ENCODE results near the gene TMEM11.

The TMEM11 gene, protein sequence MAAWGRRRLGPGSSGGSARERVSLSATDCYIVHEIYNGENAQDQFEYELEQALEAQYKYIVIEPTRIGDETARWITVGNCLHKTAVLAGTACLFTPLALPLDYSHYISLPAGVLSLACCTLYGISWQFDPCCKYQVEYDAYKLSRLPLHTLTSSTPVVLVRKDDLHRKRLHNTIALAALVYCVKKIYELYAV

DNA sequence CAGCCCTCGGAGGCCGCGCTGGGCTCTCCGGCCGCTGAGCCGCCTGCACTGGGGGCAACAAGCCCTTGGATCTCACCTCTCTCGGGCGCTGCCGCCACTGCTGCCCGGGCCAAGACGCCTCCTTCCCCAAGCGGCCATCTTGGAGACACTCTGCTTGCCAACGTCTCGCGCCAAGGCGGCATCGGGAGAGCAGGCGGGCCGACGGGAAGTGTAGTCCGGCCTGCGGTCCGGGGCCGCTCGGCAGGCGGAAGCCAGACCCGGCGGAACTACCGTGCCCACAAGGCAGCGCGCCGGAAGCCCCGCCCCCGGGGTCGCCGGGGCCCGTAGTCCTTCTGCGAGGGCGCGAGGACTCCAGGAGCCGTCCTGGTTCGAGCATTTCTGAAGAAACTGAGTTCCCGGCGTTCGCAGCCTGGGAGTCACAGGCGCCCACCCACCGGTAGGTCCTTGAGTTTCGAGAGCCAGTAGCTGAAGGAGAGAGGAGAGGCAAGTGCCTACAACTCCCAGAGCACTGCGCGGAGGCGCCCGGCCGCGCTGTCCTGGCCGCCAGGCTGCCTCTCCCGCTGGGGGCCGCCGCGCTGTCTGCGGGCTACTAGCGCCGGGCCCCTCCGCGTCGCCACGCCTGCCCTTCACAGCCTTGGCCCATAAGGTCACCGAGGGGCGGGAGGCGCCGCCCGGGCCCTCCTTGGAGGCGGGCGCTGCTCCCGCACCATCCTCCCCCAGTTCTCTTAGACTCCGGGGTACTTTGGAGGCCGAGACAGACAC lies at the start of gene TMEM11:
TMEM11 (minus strand) TSS at position 147 of the 762 bp plus-strand sequence; CDS start at position 138, 9 bp downstream.
- Mint-ChIP-seq H3K9me3 (no peaks in the 10 kb centered on the region), H3K27ac (peak within 1 kb of the TSS; percentile 98), H3K4me3 (peak within 1 kb of the TSS; percentile 90 to 96), H3K27me3 (no peaks in the 10 kb centered on the region), H3K4me1 (peaks cover 23 to 50% of the 10 kb centered on the region in 2 donors), H3K36me3 (peaks cover 15 to 21% of the 10 kb centered on the region in 2 donors)
- DNase-seq = peak; percentile 95
- ATAC-seq (replicated peaks) = peak; percentile 92 to 94

DNA sequence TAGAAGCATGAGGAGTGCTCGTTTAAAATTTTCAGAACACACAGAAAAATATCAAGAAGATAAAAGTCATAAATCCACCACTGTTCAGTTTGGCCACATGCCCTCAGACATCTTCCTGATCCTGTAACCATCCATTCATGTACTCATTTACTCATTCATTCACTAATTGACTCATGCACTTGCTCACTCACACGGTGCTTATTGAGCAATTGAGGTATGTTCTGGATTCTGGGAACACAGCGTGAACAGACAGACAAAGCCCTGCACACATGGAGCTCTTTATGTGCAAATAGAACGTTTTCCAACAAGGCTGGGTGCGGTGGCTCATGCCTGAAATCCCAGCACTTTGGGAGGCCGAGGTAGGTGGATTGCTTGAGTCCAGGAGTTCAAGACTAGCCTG lies 49.4 kb upstream of the TMEM11 start:
- no peak for ATAC-seq (replicated peaks)
- H3K4me1 Mint-ChIP-seq = peaks cover 3 to 18% of the 10 kb centered on the region in 2 donors

DNA sequence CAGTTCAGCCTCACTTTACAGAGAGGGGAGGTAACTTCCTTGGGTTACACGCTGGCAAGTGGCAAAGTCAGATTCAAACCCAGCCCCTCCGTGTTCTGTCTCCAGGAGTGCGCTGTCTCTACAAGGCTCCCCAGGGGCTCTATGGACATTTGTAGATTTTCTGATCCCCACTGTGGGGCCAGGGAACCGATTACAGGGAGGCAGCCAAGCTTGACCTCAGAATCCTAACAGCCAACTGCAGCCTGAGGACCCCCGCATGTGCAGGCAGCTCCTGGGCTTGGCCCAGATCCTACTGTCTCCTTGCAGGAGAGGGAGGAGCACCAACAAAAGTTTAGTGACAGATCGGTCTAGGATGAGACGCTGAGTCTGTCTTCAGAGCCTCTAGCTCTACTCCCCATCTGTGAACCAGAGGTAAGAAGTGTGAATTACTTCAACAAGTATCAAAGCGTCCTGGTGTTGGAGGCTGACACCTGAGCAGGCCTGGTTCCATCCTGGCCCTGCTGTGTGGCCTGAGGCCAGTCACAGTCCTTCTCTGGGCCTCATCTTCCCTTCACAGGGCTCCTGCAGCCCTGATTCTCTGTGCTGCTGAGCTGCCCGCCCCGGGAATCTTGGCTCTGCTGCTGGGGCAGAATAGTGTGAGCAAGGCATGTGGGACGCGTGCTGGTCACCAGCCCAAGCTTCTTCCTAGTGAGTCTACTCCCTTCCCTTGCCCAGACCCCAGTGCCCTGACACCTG lies 48.5 kb upstream of the TMEM11 start:
- no peaks in the 10 kb centered on the region for H3K36me3 Mint-ChIP-seq
- peaks cover 0 to 5% of the 10 kb centered on the region in 2 donors for H3K27me3 Mint-ChIP-seq
- H3K4me3 Mint-ChIP-seq = no peak overlapping the region
- DNase-seq = no peak
- H3K9me3 Mint-ChIP-seq = no peaks in the 10 kb centered on the region
- no peak overlapping the region for H3K27ac Mint-ChIP-seq
- no peak for ATAC-seq (replicated peaks)
- peaks cover 1 to 9% of the 10 kb centered on the region in 2 donors for H3K4me1 Mint-ChIP-seq

More for the DNA sequence above, 49.4 kb upstream of the TMEM11 start:
- no peaks in the 10 kb centered on the region for H3K27me3 Mint-ChIP-seq
- no peaks in the 10 kb centered on the region for H3K9me3 Mint-ChIP-seq
- H3K36me3 Mint-ChIP-seq = no peaks in the 10 kb centered on the region
- peak overlapping the region; percentile 47 for H3K27ac Mint-ChIP-seq
- H3K4me3 Mint-ChIP-seq = no peak overlapping the region
- no peak for DNase-seq

DNA sequence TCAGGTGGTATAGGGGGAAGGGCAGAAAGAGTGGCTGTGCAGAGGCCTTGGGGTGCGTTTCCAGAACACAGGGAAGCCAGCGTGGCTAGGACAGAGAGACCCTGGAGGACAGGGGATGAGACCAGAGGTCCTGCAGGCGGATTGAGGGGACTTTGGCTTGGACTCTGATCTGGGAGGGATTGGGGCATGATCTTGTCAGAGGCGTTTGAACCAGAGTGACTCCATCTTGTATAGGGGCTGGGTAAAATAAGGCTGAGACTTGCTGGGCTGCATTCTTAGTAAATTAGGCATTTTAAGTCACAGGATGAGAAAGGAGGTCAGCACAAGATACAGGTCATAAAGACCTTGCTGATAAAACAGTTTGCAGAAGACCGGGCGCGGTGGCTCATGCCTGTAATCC lies 44.6 kb upstream of the TMEM11 start:
- no peaks in the 10 kb centered on the region for H3K36me3 Mint-ChIP-seq
- no peaks in the 10 kb centered on the region for H3K9me3 Mint-ChIP-seq
- no peak overlapping the region for H3K4me3 Mint-ChIP-seq
- ATAC-seq (replicated peaks) (no peak), DNase-seq (no peak)
- H3K4me1 Mint-ChIP-seq = peaks cover 0 to 2% of the 10 kb centered on the region in 2 donors
- H3K27ac Mint-ChIP-seq = no peak overlapping the region
- H3K27me3 Mint-ChIP-seq = peaks cover 0 to 5% of the 10 kb centered on the region in 2 donors

DNA sequence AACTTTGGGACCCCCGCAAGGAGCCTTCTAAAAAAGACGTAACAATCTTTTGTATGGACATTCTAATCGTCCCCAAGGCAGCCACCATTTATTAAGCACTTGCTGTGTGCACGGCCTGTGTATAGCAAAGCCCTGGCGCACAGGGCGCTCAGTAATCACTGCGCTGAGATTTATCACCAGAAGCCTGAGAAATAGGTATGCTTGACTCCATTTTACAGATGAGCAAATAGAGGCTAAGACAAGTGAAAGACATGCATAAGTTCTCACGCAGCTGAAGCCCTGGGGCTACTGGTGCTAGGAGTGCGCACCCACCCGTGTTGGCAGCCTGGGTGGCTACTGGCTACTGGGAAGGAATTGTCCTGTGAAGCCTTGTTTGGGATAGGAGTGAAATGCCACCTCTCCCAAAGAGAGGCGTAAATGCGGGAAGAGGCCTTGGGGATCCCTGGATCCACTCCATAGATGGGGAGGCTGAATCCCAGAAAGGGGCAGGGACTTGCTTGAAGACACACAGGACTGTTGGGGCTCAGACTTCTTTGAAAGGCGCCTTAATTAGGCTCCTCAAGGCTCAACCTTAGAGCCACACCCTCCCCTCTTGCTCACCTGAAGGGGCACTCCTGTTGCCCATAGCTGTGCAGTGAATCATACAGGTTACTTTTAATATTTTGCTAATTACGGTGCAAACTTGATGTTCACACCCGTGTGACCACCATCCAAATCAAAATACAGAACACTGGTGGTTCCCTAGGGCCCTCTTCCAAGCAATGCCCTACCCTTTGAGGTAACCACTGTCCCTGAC lies 39.9 kb upstream of the TMEM11 start:
- peak overlapping the region; percentile 14 for H3K27ac Mint-ChIP-seq
- peaks cover 0 to 5% of the 10 kb centered on the region in 2 donors for H3K27me3 Mint-ChIP-seq
- ATAC-seq (replicated peaks) (peak; percentile 15 to 17), DNase-seq (no peak)
- H3K36me3 Mint-ChIP-seq = no peaks in the 10 kb centered on the region
- peak overlapping the region; percentile 79 to 85 for H3K4me3 Mint-ChIP-seq
- H3K9me3 Mint-ChIP-seq = no peaks in the 10 kb centered on the region
- peaks cover 17 to 29% of the 10 kb centered on the region in 2 donors for H3K4me1 Mint-ChIP-seq

DNA sequence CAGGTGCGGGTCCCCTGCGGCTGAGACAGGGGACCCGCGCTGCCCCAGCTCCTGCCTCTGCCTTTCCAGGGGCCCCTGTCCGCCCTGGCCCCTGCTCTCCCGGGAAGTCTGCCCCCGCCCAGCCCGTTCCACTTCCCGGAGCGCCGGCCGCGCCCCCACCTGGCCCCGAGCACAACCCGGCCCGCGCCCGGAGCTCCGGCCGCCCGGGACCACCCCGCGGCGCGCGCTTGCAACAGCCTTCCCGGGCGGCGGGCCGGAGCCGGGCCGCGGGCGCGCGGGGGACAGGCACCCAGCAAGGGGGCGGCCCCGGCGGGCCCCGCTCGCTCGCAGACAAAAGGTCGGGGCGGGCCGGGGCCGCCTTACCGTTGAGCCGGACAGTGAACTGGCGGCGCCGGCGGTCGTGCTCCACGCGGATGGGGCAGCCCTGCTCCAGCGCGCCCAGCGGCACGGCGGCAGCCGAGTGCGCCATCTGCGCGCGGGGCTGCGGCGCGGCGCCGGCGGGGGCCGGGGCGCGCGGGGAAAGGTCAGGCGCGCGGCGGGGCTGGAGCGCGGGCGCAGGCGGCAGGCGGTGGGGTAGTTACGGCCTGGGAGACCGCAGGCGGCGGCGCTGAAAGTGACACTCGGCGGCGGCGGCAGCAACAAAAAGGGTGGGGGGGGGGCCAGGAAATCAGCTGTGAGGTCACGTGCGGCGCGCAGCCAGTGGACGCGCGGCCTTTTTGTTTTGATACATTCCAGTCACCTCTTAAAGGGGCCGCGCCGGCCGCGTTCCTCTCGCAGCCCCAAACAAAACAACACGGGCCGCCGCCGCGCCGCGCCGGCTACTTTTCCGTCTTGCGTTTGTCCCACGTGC lies 39.1 kb upstream of the TMEM11 start, which contains the start of gene NATD1:
NATD1 (minus strand) TSS at position 615 of the 850 bp plus-strand sequence; CDS start at position 469, 146 bp downstream.
- peak within 1 kb of the TSS; percentile 14 for H3K27ac Mint-ChIP-seq
- DNase-seq (peak; percentile 58), ATAC-seq (replicated peaks) (peak; percentile 83 to 89)
- no peaks in the 10 kb centered on the region for H3K36me3 Mint-ChIP-seq
- H3K4me3 Mint-ChIP-seq = peak within 1 kb of the TSS; percentile 79 to 85
- H3K9me3 Mint-ChIP-seq = no peaks in the 10 kb centered on the region
- H3K27me3 Mint-ChIP-seq = peaks cover 0 to 5% of the 10 kb centered on the region in 2 donors
- H3K4me1 Mint-ChIP-seq = peaks cover 17 to 29% of the 10 kb centered on the region in 2 donors

DNA sequence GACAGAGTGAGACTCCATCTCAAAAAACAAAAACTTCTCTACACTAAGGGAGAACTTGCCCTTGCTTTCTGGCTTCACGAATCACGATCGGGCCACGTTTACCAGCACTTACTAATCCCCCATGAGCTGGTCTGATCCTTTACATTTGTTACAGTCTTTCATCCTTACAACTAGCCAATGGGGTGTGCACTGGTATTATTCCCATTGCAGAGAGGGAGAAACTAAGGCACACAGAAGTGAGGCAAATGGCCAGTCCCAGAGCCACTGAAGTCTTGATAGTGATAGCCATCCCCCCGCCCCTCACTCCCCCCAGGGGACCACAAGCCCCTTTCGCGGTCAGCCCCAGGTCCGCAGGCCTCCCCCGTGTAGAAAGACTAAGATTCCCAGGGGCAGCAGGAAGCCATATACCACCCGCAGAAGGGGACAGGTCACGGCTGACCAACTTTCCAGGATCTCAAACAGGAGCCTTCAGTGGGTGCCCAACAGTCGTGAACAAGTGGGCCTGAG lies 38.4 kb upstream of the TMEM11 start:
- H3K27me3 Mint-ChIP-seq = no peaks in the 10 kb centered on the region
- DNase-seq (no peak), ATAC-seq (replicated peaks) (no peak)
- H3K27ac Mint-ChIP-seq = no peak overlapping the region
- no peaks in the 10 kb centered on the region for H3K36me3 Mint-ChIP-seq
- no peaks in the 10 kb centered on the region for H3K9me3 Mint-ChIP-seq
- peak overlapping the region; percentile 69 to 85 for H3K4me3 Mint-ChIP-seq
- peaks cover 19 to 29% of the 10 kb centered on the region in 2 donors for H3K4me1 Mint-ChIP-seq

DNA sequence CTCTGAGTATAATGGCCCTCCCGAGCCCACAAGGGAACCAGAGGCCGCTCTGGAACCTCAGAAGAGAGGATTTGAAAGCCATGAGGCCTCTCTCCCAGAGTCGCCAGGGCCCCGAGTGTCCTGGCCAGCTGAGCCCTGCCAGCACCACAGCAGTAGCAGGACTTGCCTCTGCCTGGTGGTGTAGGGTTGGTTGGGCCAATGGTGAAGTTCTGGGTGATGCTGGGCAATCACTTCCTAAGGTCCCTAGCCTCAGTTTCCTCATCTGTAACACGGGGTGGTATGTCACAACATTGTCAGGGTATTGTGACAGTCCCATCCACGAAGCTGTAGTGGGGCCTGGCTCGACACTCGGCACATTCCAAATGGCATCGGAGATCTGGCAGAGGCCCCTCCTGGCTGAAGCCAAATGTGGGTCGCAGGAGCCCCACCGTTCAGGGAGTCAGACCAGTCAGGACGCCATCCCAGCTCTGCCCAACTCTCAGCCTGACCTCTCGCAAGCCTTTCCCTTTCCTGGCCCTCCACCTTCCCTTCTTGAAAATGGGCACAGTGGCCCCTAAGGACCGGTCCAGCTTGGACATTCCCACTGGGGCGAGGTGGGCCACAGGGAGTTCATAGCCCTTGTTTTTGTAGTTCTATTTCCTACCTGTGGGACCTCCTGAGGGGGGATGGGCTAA lies 37.5 kb upstream of the TMEM11 start:
- H3K4me1 Mint-ChIP-seq = peaks cover 19 to 29% of the 10 kb centered on the region in 2 donors
- no peak for ATAC-seq (replicated peaks)

DNA sequence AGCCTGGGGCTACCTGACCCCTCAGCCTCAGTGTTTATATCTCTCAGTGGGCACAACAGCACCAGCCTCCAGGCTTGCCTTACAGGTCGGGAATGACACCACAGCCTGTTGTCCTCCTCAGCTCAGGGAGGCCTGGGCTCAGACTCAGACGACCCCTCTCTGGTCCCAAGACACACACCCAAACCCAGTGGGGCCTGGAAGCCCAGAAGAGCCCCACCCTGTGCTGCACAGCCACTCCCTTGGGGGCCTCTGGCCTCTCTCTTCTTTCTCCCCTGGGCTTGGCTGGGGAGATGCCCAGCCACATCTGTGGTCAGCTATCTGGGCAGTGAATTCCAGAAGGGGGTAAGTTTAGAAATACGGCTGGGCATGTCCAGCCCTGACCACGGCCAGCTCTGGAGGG lies 36.9 kb upstream of the TMEM11 start:
- Mint-ChIP-seq H3K36me3 (no peaks in the 10 kb centered on the region), H3K9me3 (no peaks in the 10 kb centered on the region), H3K27me3 (no peaks in the 10 kb centered on the region), H3K4me1 (peaks cover 20 to 33% of the 10 kb centered on the region in 2 donors), H3K27ac (no peak overlapping the region), H3K4me3 (no peak overlapping the region)
- DNase-seq (no peak), ATAC-seq (replicated peaks) (no peak)

More for the DNA sequence above, 37.5 kb upstream of the TMEM11 start:
- Mint-ChIP-seq H3K36me3 (no peaks in the 10 kb centered on the region), H3K4me3 (no peak overlapping the region), H3K9me3 (no peaks in the 10 kb centered on the region), H3K27me3 (no peaks in the 10 kb centered on the region), H3K27ac (no peak overlapping the region)
- DNase-seq = no peak

DNA sequence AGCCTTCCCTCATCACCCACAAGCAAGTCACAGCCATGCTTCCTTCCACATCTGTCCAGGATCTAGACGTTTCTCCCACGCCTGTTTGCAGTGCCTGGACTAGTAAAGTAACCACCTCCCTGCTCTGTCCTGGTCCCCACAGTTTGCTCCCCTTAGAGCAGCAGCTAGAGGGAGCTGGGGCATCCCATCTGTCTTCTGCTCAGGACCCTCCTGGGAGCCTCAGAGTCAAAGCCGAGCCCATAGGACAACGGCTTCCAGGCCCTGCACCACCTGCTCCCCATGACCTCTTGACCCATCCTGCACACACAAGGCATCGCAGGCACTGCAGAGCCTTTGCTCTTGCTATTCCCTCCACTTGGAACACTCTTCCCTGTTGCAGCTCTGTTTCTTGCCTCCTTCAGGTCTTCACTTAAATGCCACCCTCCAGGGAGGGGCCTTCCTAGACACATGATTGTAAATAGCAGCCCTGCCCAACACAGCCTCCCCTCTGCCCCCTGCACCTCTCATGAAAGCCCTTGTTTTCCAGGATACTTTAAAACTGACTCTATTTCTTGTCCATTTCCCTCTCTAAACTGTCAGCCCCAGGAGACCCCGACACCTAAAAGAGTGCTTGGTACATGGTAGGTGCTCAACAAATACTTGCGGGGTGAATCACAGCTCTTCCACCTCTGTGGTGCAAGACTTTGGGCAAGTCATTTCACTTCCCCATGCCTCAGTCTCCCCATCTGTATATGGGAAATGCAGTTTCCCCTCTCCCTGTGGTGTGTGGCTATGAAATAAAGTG lies 36.2 kb upstream of the TMEM11 start:
- H3K27ac Mint-ChIP-seq = no peak overlapping the region
- ATAC-seq (replicated peaks) (no peak), DNase-seq (no peak)
- no peak overlapping the region for H3K4me3 Mint-ChIP-seq
- no peaks in the 10 kb centered on the region for H3K36me3 Mint-ChIP-seq
- no peaks in the 10 kb centered on the region for H3K27me3 Mint-ChIP-seq
- no peaks in the 10 kb centered on the region for H3K9me3 Mint-ChIP-seq
- H3K4me1 Mint-ChIP-seq = peaks cover 25 to 38% of the 10 kb centered on the region in 2 donors

DNA sequence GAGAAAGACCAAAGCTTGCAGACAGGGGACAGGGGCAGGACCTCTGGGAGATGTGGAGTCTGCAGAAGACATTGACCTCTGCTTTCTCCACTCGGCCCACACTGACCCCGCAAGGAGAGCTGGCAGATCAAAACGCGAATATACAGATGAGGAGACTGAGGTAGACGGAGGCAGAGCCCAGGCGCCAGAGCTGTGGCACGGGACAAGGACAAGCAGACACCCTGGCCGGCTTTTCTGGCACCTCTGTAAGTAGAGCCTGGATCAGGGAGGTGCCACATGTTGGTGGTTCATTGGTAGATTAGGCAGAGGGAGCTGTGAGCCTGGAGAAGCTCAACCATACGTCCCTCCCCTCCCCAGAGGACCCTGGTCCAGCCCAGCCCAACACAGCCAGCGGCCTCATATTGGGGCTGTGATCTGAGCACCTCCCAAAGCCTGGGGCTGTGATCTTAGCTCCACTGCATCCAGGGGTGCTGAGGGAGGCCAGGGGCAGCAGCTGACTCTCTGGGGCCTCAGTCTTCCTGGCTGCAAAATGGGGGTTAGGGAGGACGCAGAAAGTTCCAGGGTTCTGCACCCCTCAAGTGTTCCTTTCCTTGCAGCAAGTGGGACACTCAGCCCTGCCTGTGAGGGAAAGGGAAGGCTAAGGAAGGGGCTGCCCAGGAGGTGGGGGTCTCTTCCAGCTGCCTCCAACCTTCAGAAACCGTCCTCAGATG lies 35.3 kb upstream of the TMEM11 start:
- Mint-ChIP-seq H3K4me1 (peaks cover 24 to 38% of the 10 kb centered on the region in 2 donors), H3K27ac (peak overlapping the region; percentile 40), H3K27me3 (no peaks in the 10 kb centered on the region), H3K36me3 (no peaks in the 10 kb centered on the region), H3K9me3 (no peaks in the 10 kb centered on the region), H3K4me3 (no peak overlapping the region)
- no peak for ATAC-seq (replicated peaks)
- DNase-seq = no peak
